Glutamatergic neuron (in vitro differentiated cells): Measurements from ENCODE around the gene TSGA10IP. TPM values are rescaled to one million over a fixed set of nuclear protein-coding genes. Genes with fewer than 3 reads are reported as not detected.

ENCODE experiments used
- DNase-seq: peaks from one replicate; pipeline ENCODE4 v3.0.0; 2022
- H3K27ac Mint-ChIP-seq: one replicate; pipeline ENCODE4 v1.8.0; 2020; ENCODE audit warnings: mild to moderate bottlenecking, mixed read lengths, inconsistent platforms; ENCODE audit not compliant: unreplicated experiment
- H3K27me3 Mint-ChIP-seq: one replicate; pipeline ENCODE4 v1.8.0; 2020; ENCODE audit warnings: mild to moderate bottlenecking, moderate library complexity, mixed read lengths, inconsistent platforms; ENCODE audit not compliant: unreplicated experiment
- H3K36me3 Mint-ChIP-seq: one replicate; pipeline ENCODE4 v1.8.0; 2020; ENCODE audit warnings: mild to moderate bottlenecking, mixed read lengths, inconsistent platforms; ENCODE audit not compliant: unreplicated experiment
- H3K4me1 Mint-ChIP-seq: one replicate; pipeline ENCODE4 v1.8.0; 2020; ENCODE audit warnings: mild to moderate bottlenecking, low read depth, mixed read lengths, inconsistent platforms; ENCODE audit not compliant: unreplicated experiment
- H3K4me3 Mint-ChIP-seq: one replicate; pipeline ENCODE4 v1.8.0; 2020; ENCODE audit warnings: mild to moderate bottlenecking, mixed read lengths, inconsistent platforms; ENCODE audit not compliant: unreplicated experiment
- H3K9me3 Mint-ChIP-seq: one replicate; pipeline ENCODE4 v1.8.0; 2020; ENCODE audit warnings: mild to moderate bottlenecking, moderate library complexity, mixed read lengths, inconsistent platforms; ENCODE audit not compliant: unreplicated experiment
- CTCF ChIP-seq: fragments of 200-600 bp; sonication (generic); IDR thresholded peaks from one replicate; pipeline ENCODE4 v1.5.0; 2021; ENCODE audit not compliant: partially characterized antibody, unreplicated experiment
- total RNA-seq: library from RNA; stranded (reverse); fragmentation: NEBNext Ultra II Directional; extraction: Animal tissue kit (Norgen Biotek cat#: 25700); gene quantifications from one replicate; pipeline ENCODE4 v1.2.1, GENCODE V29; 2021; ENCODE audit not compliant: unreplicated experiment

The TSGA10IP gene
- total RNA-seq, 1 donor from 2014 or later = not detected

DNA sequence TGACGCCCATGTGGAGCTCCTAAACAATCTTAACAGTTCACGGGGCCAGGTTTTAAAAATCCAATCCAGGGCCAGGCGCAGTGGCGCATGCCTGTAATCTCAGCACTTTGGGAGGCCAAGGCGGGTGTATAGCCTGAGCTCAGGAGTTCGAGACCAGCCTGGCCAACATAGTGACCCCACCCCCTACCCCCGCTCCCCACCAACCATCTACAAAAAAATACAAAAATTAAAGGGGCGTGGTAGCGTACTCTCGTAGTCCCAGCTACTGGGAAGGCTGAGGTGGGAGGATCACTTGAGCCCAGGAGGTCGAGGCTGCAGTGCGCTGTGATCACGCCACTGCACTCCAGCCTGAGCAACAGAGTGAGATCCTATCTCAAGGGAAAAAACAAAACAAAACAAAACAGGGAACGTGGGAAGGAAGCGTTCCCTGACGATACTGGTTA, 15.6 kb downstream of the TSGA10IP start:
- H3K9me3 Mint-ChIP-seq = peaks cover 6% of the 10 kb centered on the region
- peak overlapping the region; percentile 89 for H3K27ac Mint-ChIP-seq
- peaks cover 8% of the 10 kb centered on the region for H3K27me3 Mint-ChIP-seq
- H3K36me3 Mint-ChIP-seq = no peaks in the 10 kb centered on the region
- no peak for DNase-seq
- TF ChIP-seq CTCF = no peak
- H3K4me1 Mint-ChIP-seq = peaks cover 11% of the 10 kb centered on the region
- H3K4me3 Mint-ChIP-seq = peak overlapping the region; percentile 95

- Mint-ChIP-seq H3K9me3 (peaks cover 6% of the 10 kb centered on the region), H3K4me1 (peaks cover 11% of the 10 kb centered on the region), H3K4me3 (peak within 1 kb of the TSS; percentile 95), H3K27ac (peak within 1 kb of the TSS; percentile 89), H3K27me3 (peaks cover 11% of the 10 kb centered on the region), H3K36me3 (no peaks in the 10 kb centered on the region)
- DNase-seq = peak; percentile 98
- TF ChIP-seq CTCF = no peak
These were observed 16.2 kb downstream of the TSGA10IP start, which contains the start of gene SART1 for GRCh38 chr11:65961267-65962140. Gene SART1 (plus strand): TSS chr11:65961734. CDS start chr11:65961781, 47 bp downstream.

GRCh38 chr11:65962141-65962564, 16.9 kb downstream of the TSGA10IP start:
- Mint-ChIP-seq H3K27me3 (peaks cover 11% of the 10 kb centered on the region), H3K4me3 (peak overlapping the region; percentile 89), H3K9me3 (peaks cover 6% of the 10 kb centered on the region), H3K4me1 (peaks cover 11% of the 10 kb centered on the region), H3K27ac (peak overlapping the region; percentile 60), H3K36me3 (no peaks in the 10 kb centered on the region)
- TF ChIP-seq CTCF = no peak
- DNase-seq = no peak

DNA sequence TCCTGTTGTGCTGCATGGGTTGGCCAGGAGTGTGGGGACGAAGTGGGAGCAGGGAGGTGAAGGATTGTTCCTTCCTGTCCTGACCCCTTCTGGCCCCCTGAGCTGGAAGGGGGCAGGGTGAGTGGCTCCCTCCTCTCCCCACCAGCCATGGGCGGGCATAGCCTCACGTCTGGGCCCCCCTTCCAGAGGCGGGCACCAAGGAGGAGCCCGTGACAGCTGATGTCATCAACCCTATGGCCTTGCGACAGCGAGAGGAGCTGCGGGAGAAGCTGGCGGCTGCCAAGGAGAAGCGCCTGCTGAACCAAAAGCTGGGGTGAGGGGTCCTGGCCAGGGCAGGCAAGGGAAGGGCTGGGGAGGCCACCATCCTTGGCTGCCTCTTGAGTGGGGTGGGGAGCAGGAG, 19.6 kb downstream of the TSGA10IP start:
- DNase-seq = no peak
- Mint-ChIP-seq H3K27ac (no peak overlapping the region), H3K27me3 (peaks cover 11% of the 10 kb centered on the region), H3K4me3 (no peak overlapping the region), H3K4me1 (peaks cover 11% of the 10 kb centered on the region), H3K36me3 (peaks cover 4% of the 10 kb centered on the region), H3K9me3 (peaks cover 12% of the 10 kb centered on the region)
- no peak for TF ChIP-seq CTCF
